Lower leg skin (tissue), 4 donors: ENCODE results near the gene CELF1. TPM values are rescaled to one million over a fixed set of nuclear protein-coding genes. Genes with fewer than 3 reads are reported as not detected.

ENCODE experiments used
- DNase-seq, 2 donors: peaks; one replicate each; pipeline ENCODE4 v3.0.0-alpha.2; 2019; ENCODE audit warnings: low spot score in 2 of 2
- H3K4me3 ChIP-seq: fragments of 200-600 bp; sonication (generic); 2 replicates; pipeline ENCODE4 v1.5.1; 2017; ENCODE audit warnings: mild to moderate bottlenecking, low read depth; ENCODE audit not compliant: poor library complexity, severe bottlenecking
- POLR2A ChIP-seq, 2 donors: fragments of 450-650 bp; IDR thresholded peaks; one replicate each; pipeline ENCODE4 v1.6.1; 2016 to 2017; ENCODE audit warnings: antibody characterized with exemption in 2 of 2, mild to moderate bottlenecking in 1 of 2, moderate library complexity in 1 of 2
- WGBS, 2 donors: methylation state at CpG; one replicate each; pipeline ENCODE4 v1.1.5; 2018; 5-methylcytosine and 5-hydroxymethylcytosine counted together
- intact Hi-C: fragments of 100-400 bp; cut with DNase I; formaldehyde crosslinking; loops from one replicate; pipeline ENCODE4 v1.15.0; 2023; ENCODE audit warnings: low total_unique reads
- total RNA-seq, 4 donors: library from RNA; depleted of rRNA; stranded (reverse); fragments of >200 nt; gene quantifications; one replicate each; pipeline ENCODE4 v1.1.0, GENCODE V29; 2016
- TF ChIP-seq, protein P1 (sequence below), 3 donors: fragments of 450-650 bp; IDR thresholded peaks; one replicate each; pipeline ENCODE4 v1.5.1; 2016; ENCODE audit warnings: antibody characterized with exemption in 3 of 3, mild to moderate bottlenecking in 3 of 3, moderate library complexity in 2 of 3

CELF1 gene
- total RNA-seq, 4 donors from 2014 or later = 58.1 to 87.1 (median 78.5) TPM

GRCh38 chr11:47541070-47541469 lies 11.9 kb downstream of the CELF1 start:
- H3K4me3 ChIP-seq = no peak overlapping the region
- TF ChIP-seq POLR2A (IDR thresholded peaks at IDR 0.05) = no peak
- TF ChIP-seq, protein P1, sequence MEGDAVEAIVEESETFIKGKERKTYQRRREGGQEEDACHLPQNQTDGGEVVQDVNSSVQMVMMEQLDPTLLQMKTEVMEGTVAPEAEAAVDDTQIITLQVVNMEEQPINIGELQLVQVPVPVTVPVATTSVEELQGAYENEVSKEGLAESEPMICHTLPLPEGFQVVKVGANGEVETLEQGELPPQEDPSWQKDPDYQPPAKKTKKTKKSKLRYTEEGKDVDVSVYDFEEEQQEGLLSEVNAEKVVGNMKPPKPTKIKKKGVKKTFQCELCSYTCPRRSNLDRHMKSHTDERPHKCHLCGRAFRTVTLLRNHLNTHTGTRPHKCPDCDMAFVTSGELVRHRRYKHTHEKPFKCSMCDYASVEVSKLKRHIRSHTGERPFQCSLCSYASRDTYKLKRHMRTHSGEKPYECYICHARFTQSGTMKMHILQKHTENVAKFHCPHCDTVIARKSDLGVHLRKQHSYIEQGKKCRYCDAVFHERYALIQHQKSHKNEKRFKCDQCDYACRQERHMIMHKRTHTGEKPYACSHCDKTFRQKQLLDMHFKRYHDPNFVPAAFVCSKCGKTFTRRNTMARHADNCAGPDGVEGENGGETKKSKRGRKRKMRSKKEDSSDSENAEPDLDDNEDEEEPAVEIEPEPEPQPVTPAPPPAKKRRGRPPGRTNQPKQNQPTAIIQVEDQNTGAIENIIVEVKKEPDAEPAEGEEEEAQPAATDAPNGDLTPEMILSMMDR (IDR thresholded peaks at IDR 0.05) = no peak
- 84 to 95% methylated on average over 2 of the region's 2 CpGs for WGBS, 2 donors
- intact Hi-C loops = no loop called here
- no peak for DNase-seq

DNA sequence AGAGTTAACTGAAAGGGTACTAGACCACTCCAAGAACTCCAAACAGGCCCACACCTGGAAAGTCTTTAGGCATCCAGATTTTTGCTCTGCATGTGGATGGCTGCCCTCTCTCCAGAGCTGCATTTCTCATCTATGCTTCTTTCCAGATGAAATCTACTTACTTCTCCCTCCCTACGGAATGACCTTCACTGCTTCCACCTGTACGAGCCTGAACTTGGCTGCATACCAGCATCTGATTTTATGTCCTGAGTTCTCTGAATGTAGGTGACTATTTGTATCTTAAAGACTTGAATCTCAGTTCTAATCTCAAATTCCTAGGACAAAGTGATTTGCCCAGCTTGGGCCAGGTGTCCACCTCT lies 13.3 kb downstream of the CELF1 start:
- intact Hi-C loops = no loop called here
- no peak overlapping the region for H3K4me3 ChIP-seq
- DNase-seq = no peak
- TF ChIP-seq, protein P1 (IDR thresholded peaks at IDR 0.05) = no peak
- no peak for TF ChIP-seq POLR2A (IDR thresholded peaks at IDR 0.05)
- 41 to 43% methylated on average over 2 of the region's 2 CpGs for WGBS, 2 donors

- DNase-seq = no peak
- no peak overlapping the region for H3K4me3 ChIP-seq
- intact Hi-C loops = no loop called here
- TF ChIP-seq, protein P1 (IDR thresholded peaks at IDR 0.05) = no peak
- TF ChIP-seq POLR2A (IDR thresholded peaks at IDR 0.05) = no peak
- WGBS, 2 donors = 72% methylated on average over 10 of the region's 10 CpGs
Observed at GRCh38 chr11:47538741-47539565, 14.0 kb downstream of the CELF1 start.

- TF ChIP-seq, protein P1 (IDR thresholded peaks at IDR 0.05) = no peak
- TF ChIP-seq POLR2A (IDR thresholded peaks at IDR 0.05) = no peak
- WGBS, 2 donors = 62 to 66% methylated on average over 3 of the region's 3 CpGs
Observed at GRCh38 chr11:47536915-47537314, 16.0 kb downstream of the CELF1 start.

DNA sequence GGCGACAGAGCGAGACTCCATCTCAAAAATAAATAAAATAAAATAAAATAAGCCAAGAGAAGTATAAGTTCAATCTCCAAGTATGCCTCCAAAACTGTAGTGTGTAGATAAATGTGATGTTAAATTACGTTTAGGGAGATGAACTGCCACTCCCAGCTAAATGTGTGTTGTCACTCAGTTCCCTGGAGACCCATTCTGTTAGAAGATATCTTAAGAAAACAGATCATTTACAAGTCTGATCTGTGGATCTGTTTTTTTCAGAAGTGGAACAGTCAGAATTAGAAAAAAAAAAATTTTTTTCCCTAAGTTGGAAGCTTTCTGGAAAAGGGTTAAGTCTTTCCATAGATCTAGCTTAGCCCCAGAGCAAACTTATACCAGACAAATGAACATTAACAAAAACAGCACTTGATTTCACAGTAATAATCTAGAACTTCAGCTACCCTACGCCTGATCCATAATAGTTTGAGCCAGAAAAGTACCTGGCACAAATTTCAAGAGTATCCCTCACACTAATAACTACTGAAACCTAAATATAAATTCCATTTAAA lies 18.2 kb downstream of the CELF1 start:
- 81% methylated on average over 4 of the region's 4 CpGs for WGBS, 2 donors
- intact Hi-C loops = no loop called here
- no peak overlapping the region for H3K4me3 ChIP-seq
- DNase-seq = no peak
- TF ChIP-seq, protein P1 (IDR thresholded peaks at IDR 0.05) = no peak
- TF ChIP-seq POLR2A (IDR thresholded peaks at IDR 0.05) = no peak

More at GRCh38 chr11:47536915-47537314, 16.0 kb downstream of the CELF1 start:
- no peak for DNase-seq
- H3K4me3 ChIP-seq = no peak overlapping the region
- intact Hi-C loops = no loop called here
